ENCODE measurements around the gene HABP4.

GRCh38 chr9:96461336-96461735, 11.4 kb downstream of the HABP4 start:
- TF ChIP-seq CTCF (IDR thresholded peaks at IDR 0.05): no peak
- no peak for TF ChIP-seq CHD2 (IDR thresholded peaks at IDR 0.05; ENCODE audit: low read length, partially characterized antibody)
- no peak for TF ChIP-seq NPAS2 (CRISPR knock-in tag; IDR thresholded peaks at IDR 0.05; ENCODE audit: borderline replicate concordance)
- TF ChIP-seq POLR2A (IDR thresholded peaks at IDR 0.05; ENCODE audit: low read length): no peak
- no peak for TF ChIP-seq EP300 (IDR thresholded peaks at IDR 0.05)
- no peak for TF ChIP-seq SMC3 (IDR thresholded peaks at IDR 0.05)
- no peak for TF ChIP-seq FOXS1 (CRISPR knock-in tag; IDR thresholded peaks at IDR 0.05)
- no peak for TF ChIP-seq USF2 (IDR thresholded peaks at IDR 0.05)
- TF ChIP-seq RAD21 (conservative IDR thresholded peaks at IDR 0.05 in 1 of 2, IDR thresholded peaks at IDR 0.05 in 1 of 2): no peak
- TF ChIP-seq ELK1 (IDR thresholded peaks at IDR 0.05; ENCODE audit: low read depth, low read length): no peak
- no peak for TF ChIP-seq MAFK (IDR thresholded peaks at IDR 0.05; ENCODE audit: partially characterized antibody)
- no peak for TF ChIP-seq POLR2AphosphoS2 (conservative IDR thresholded peaks at IDR 0.05; ENCODE audit: low read length)
- no peak for TF ChIP-seq CBX2 (IDR thresholded peaks at IDR 0.05; ENCODE audit: borderline replicate concordance, low read depth)
- TF ChIP-seq REST (IDR thresholded peaks at IDR 0.05): no peak

All from A549 (cell line).